ENCODE measurements around the gene ARMC8.

- TF ChIP-seq CTCF (IDR thresholded peaks at IDR 0.05) = no peak
- TF ChIP-seq POLR2A (IDR thresholded peaks at IDR 0.05) = no peak
Observed at GRCh38 chr3:138241676-138242075, 54.6 kb downstream of the ARMC8 start.
